H9 (cell line): ENCODE data around the gene FGF16. TPM values are rescaled to one million over a fixed set of nuclear protein-coding genes. Genes with fewer than 3 reads are reported as not detected.

ENCODE experiments used
- DNase-seq: peaks from one replicate; pipeline ENCODE4 v3.0.0-alpha.2; 2017
- H2AFZ ChIP-seq: one replicate; pipeline ENCODE4 v1.6.1; 2013; ENCODE audit warnings: mild to moderate bottlenecking, low read length, control low read depth, moderate library complexity
- H2AK5ac ChIP-seq: 2 replicates; pipeline ENCODE4 v1.6.1; 2013; ENCODE audit warnings: low read length, control low read depth, mixed read lengths; ENCODE audit not compliant: insufficient read length
- H2BK120ac ChIP-seq: one replicate; pipeline ENCODE4 v1.6.1; 2013; ENCODE audit warnings: low read depth, mild to moderate bottlenecking, low read length, control low read depth, inconsistent platforms; ENCODE audit not compliant: poor library complexity, severe bottlenecking
- H2BK12ac ChIP-seq: 2 replicates; pipeline ENCODE4 v1.6.1; 2013; ENCODE audit warnings: low read length, control low read depth, mixed read lengths, low read depth; ENCODE audit not compliant: insufficient read length
- H2BK15ac ChIP-seq: 2 replicates; pipeline ENCODE4 v1.6.1; 2013; ENCODE audit warnings: low read depth, low read length, control low read depth
- H2BK20ac ChIP-seq: one replicate; pipeline ENCODE4 v1.6.1; 2013; ENCODE audit warnings: low read depth, mild to moderate bottlenecking, low read length, control low read depth, inconsistent platforms; ENCODE audit not compliant: poor library complexity, severe bottlenecking
- H2BK5ac ChIP-seq: 2 replicates; pipeline ENCODE4 v1.6.1; 2013; ENCODE audit warnings: low read length, control low read depth, mixed read lengths; ENCODE audit not compliant: insufficient read length
- H3K14ac ChIP-seq: 2 replicates; pipeline ENCODE4 v1.6.1; 2013; ENCODE audit warnings: low read length, control low read depth; ENCODE audit not compliant: insufficient read depth
- H3K18ac ChIP-seq: 2 replicates; pipeline ENCODE4 v1.6.1; 2013; ENCODE audit warnings: low read depth, mild to moderate bottlenecking, mixed read lengths, low read length, control low read depth; ENCODE audit not compliant: insufficient read length
- H3K23ac ChIP-seq: 2 replicates; pipeline ENCODE4 v1.6.1; 2013; ENCODE audit warnings: low read length, control low read depth, mixed read lengths, low read depth; ENCODE audit not compliant: insufficient read length
- H3K23me2 ChIP-seq: 2 replicates; pipeline ENCODE4 v1.6.1; 2013; ENCODE audit warnings: low read depth, mild to moderate bottlenecking, mixed read lengths, low read length, control low read depth; ENCODE audit not compliant: insufficient read length, poor library complexity, severe bottlenecking
- H3K27ac ChIP-seq: 2 replicates; pipeline ENCODE4 v1.5.1; 2013; ENCODE audit warnings: low read length, control low read depth, mixed read lengths, low read depth; ENCODE audit not compliant: insufficient read length
- H3K27me3 ChIP-seq: 2 replicates; pipeline ENCODE4 v1.6.1; 2013; ENCODE audit warnings: low read length, control low read depth, inconsistent platforms; ENCODE audit not compliant: insufficient read depth
- H3K4ac ChIP-seq: 2 replicates; pipeline ENCODE4 v1.6.1; 2013; ENCODE audit warnings: low read depth, mild to moderate bottlenecking, control low read depth, inconsistent platforms, low read length, moderate library complexity
- H3K4me1 ChIP-seq: 2 replicates; pipeline ENCODE4 v1.6.1; 2013; ENCODE audit warnings: low read length, control low read depth, inconsistent platforms; ENCODE audit not compliant: insufficient read depth
- H3K4me2 ChIP-seq: 2 replicates; pipeline ENCODE4 v1.6.1; 2013; ENCODE audit warnings: low read length, control low read depth, mixed read lengths; ENCODE audit not compliant: insufficient read length, insufficient read depth
- H3K56ac ChIP-seq: 2 replicates; pipeline ENCODE4 v1.6.1; 2013; ENCODE audit warnings: low read depth, mild to moderate bottlenecking, mixed read lengths, low read length, control low read depth; ENCODE audit not compliant: insufficient read length
- H3K79me1 ChIP-seq: 2 replicates; pipeline ENCODE4 v1.6.1; 2013; ENCODE audit warnings: low read depth, mild to moderate bottlenecking, moderate library complexity, low read length, control low read depth, inconsistent platforms; ENCODE audit not compliant: insufficient read depth, poor library complexity, severe bottlenecking
- H3K79me2 ChIP-seq: 2 replicates; pipeline ENCODE4 v1.6.1; 2013; ENCODE audit warnings: low read length, control low read depth, inconsistent platforms; ENCODE audit not compliant: insufficient read depth
- H3K9ac ChIP-seq: 2 replicates; pipeline ENCODE4 v1.6.1; 2013; ENCODE audit warnings: low read length, control low read depth, mixed read lengths; ENCODE audit not compliant: insufficient read length; ENCODE audit errors: extremely low read depth
- H3K9me3 ChIP-seq: one replicate; pipeline ENCODE4 v1.6.1; 2013; ENCODE audit warnings: low read depth, low read length, inconsistent platforms; ENCODE audit not compliant: control insufficient read depth
- H3T11ph ChIP-seq: one replicate; pipeline ENCODE4 v1.6.1; 2013; ENCODE audit warnings: mild to moderate bottlenecking, low read length, control low read depth, inconsistent platforms
- H4K20me1 ChIP-seq: one replicate; pipeline ENCODE4 v1.6.1; 2013; ENCODE audit not compliant: control insufficient read depth, insufficient read length, insufficient read depth
- H4K5ac ChIP-seq: 2 replicates; pipeline ENCODE4 v1.6.1; 2013; ENCODE audit warnings: low read depth, mild to moderate bottlenecking, mixed read lengths, low read length, control low read depth; ENCODE audit not compliant: insufficient read length
- H4K8ac ChIP-seq: replicated peaks from 2 replicates; pipeline ENCODE4 v1.6.1; 2013; ENCODE audit warnings: low read length, control low read depth, mixed read lengths, low read depth; ENCODE audit not compliant: insufficient read length
- H4K91ac ChIP-seq: 2 replicates; pipeline ENCODE4 v1.6.1; 2013; ENCODE audit warnings: low read depth, mild to moderate bottlenecking, moderate library complexity, mixed read lengths, low read length, control low read depth; ENCODE audit not compliant: insufficient read length
- H3K27ac Mint-ChIP-seq, 3 experiments: 2 replicates in 2 of 3; 3 replicates in 1 of 3; pipeline ENCODE4 v1.8.0; 2020 to 2021; ENCODE audit warnings: mixed read lengths in 3 of 3, mild to moderate bottlenecking in 1 of 3, moderate library complexity in 1 of 3
- H3K27me3 Mint-ChIP-seq: 2 replicates; pipeline ENCODE4 v1.8.0; 2021; ENCODE audit warnings: low read depth, mild to moderate bottlenecking, moderate library complexity, mixed read lengths
- H3K36me3 Mint-ChIP-seq, 3 experiments: 2 replicates in 2 of 3; 3 replicates in 1 of 3; pipeline ENCODE4 v1.8.0; 2020 to 2021; ENCODE audit warnings: low read depth in 3 of 3, mixed read lengths in 3 of 3; ENCODE audit not compliant: insufficient read depth in 1 of 3
- H3K4me1 Mint-ChIP-seq, 2 experiments: 2 replicates each; pipeline ENCODE4 v1.8.0; 2020; ENCODE audit warnings: mixed read lengths in 2 of 2
- H3K4me3 Mint-ChIP-seq, 2 experiments: 2 replicates in 1 of 2; 3 replicates in 1 of 2; pipeline ENCODE4 v1.8.0; 2020 to 2021; ENCODE audit warnings: mild to moderate bottlenecking in 2 of 2, mixed read lengths in 2 of 2, moderate library complexity in 1 of 2
- H3K9me3 Mint-ChIP-seq, 2 experiments: 2 replicates in 1 of 2; 3 replicates in 1 of 2; pipeline ENCODE4 v1.8.0; 2020; ENCODE audit warnings: mild to moderate bottlenecking in 2 of 2, mixed read lengths in 2 of 2, moderate library complexity in 1 of 2
- CTCF ChIP-seq: fragments of 200-600 bp; sonication (generic); conservative IDR thresholded peaks from 3 replicates; pipeline ENCODE4 v1.8.0; 2021; ENCODE audit warnings: antibody characterized with exemption, mild to moderate bottlenecking
- WGBS: extraction: QIAGEN DNeasy Blood & Tissue Kit; methylation state at CpG from one replicate; pipeline ENCODE4 v1.1.7; 2013; ENCODE audit warnings: missing lambda C conversion rate, low lambda C conversion rate, mixed read lengths; ENCODE audit not compliant: insufficient read length; ENCODE audit errors: extremely low coverage; 5-methylcytosine and 5-hydroxymethylcytosine counted together
- total RNA-seq: library from RNA; stranded (reverse); gene quantifications from 2 replicates; pipeline ENCODE4 v1.2.1, GENCODE V29; 2021

Gene FGF16
- total RNA-seq, 1 experiment from 2014 or later = 2.8 TPM

GRCh38 chrX:77484045-77484444, 36.9 kb downstream of the FGF16 start:
- Histone ChIP-seq H2BK15ac (no peak overlapping the region), H3K9me3 (peaks cover 17% of the 10 kb centered on the region), H3K4ac (no peak overlapping the region), H3K14ac (no peak overlapping the region), H3K9ac (no peak overlapping the region), H2BK120ac (no peak overlapping the region), H2AK5ac (no peak overlapping the region), H3K56ac (no peak overlapping the region), H2AFZ (no peak overlapping the region), H3K79me2 (no peaks in the 10 kb centered on the region), H4K91ac (no peak overlapping the region), H3K23me2 (no peaks in the 10 kb centered on the region), H3K27me3 (no peaks in the 10 kb centered on the region), H2BK5ac (no peak overlapping the region), H4K5ac (no peak overlapping the region), H3K23ac (no peak overlapping the region), H2BK20ac (no peak overlapping the region), H3T11ph (no peak overlapping the region), H3K4me1 (no peaks in the 10 kb centered on the region), H3K79me1 (no peaks in the 10 kb centered on the region), H3K18ac (no peak overlapping the region), H3K4me2 (no peak overlapping the region), H4K8ac (no peak overlapping the region), H4K20me1 (no peaks in the 10 kb centered on the region), H3K27ac (no peak overlapping the region), H2BK12ac (no peak overlapping the region)
- Mint-ChIP-seq H3K36me3 (peaks cover 4 to 22% (median 9%) of the 10 kb centered on the region in 3 experiments; a peak in 6 of 7 replicates), H3K27ac (no peak overlapping the region), H3K9me3 (peaks cover 66 to 82% of the 10 kb centered on the region in 2 experiments), H3K4me3 (no peak overlapping the region), H3K27me3 (no peaks in the 10 kb centered on the region), H3K4me1 (no peaks in the 10 kb centered on the region)
- TF ChIP-seq CTCF = no peak
- no CpG with 5 or more reads among the region's 5 CpGs for WGBS
- no peak for DNase-seq
